ENCODE results near the gene VIPR1.

The VIPR1 gene

DNA sequence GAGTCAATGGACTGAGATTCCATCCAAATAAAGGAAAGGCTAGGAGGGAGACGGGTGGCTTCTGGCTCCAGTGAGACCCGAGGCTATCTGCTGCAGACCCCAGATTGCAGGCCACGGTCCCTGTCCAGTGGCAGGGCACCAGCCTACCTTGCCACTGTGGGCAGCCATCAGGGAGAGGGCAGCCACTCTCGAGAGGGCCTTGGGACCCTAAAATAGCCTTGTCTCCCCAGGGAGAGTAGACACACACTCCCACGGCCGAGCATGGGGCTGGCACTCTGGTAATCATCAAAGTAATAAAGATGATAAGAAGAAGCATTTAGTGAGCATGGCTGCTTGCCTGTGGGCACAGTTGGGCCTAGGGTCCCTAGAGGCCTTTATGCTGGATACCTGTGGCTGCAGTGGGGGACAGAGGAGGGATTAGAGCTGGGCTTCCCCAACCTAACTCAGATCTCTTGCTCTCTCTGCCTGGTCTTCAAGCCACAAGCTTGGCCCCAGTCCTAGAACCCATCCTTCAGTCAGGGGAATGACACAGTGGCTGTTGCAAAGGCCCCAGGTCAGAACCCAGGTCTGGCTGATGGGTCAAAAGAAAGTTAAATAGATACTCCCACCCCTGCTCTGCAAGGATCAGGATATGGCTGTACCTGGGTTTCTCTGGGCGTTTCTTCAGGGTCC is 9.2 kb upstream of the VIPR1 start:
- no peak for TF ChIP-seq CTCF (IDR thresholded peaks at IDR 0.05; ENCODE audit: low read depth, low read length, missing control alignments)
- no peak overlapping the region for H3K4me3 ChIP-seq (ENCODE audit: low read depth, low read length)
- in situ Hi-C loops (cut with HindIII; ENCODE audit: low sequenced_read_pairs) = no loop called here
- DNase-seq (ENCODE audit: low read depth) = no peak

GRCh38 chr3:42493798-42494151 is 8.7 kb upstream of the VIPR1 start:
- TF ChIP-seq CTCF (IDR thresholded peaks at IDR 0.05; ENCODE audit: low read depth, low read length, missing control alignments) = no peak
- no peak for DNase-seq (ENCODE audit: low read depth)
- in situ Hi-C loops (cut with HindIII; ENCODE audit: low sequenced_read_pairs) = no loop called here
- no peak overlapping the region for H3K4me3 ChIP-seq (ENCODE audit: low read depth, low read length)

GRCh38 chr3:42495393-42495792 is 7.0 kb upstream of the VIPR1 start:
- no peak for DNase-seq (ENCODE audit: low read depth)
- H3K4me3 ChIP-seq (ENCODE audit: low read depth, low read length) = no peak overlapping the region
- in situ Hi-C loops (cut with HindIII; ENCODE audit: low sequenced_read_pairs) = no loop called here
- no peak for TF ChIP-seq CTCF (IDR thresholded peaks at IDR 0.05; ENCODE audit: low read depth, low read length, missing control alignments)

DNA sequence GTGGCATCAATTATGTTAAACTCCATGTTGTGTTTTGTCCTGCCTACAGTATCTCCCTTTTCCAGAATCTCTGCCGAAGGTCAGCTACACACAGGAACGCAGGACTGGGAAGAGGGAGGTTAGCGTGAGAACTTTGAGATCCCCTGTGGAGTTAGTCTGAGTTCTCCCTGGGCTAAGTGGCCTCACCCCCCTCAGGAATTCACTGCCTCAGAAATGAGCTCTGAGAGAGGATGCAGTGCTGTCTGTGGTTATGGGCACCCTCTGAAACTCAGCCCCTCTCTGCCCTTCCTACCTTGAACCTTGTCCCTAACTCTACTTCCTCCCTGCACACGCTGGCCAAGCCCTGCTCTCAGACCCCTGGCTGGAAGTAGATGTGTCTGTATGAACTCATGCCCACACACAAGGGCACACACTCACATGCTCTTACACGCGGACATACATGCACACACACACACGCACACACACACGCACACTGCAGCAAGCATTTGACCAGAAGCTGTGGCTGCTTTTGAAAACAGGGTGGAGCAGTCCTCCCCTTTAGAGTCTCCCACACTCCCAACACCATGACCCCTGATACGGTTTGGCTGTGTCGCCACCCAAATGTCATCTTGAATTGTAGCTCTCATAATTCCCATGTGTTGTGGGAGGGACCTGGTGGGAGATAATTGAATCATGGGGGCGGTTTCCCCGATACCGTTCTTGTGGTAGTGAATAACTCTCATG is 5.3 kb upstream of the VIPR1 start:
- in situ Hi-C loops (cut with HindIII; ENCODE audit: low sequenced_read_pairs) = no loop called here

GRCh38 chr3:42498034-42498433 is 4.4 kb upstream of the VIPR1 start:
- no peak for TF ChIP-seq CTCF (IDR thresholded peaks at IDR 0.05; ENCODE audit: low read depth, low read length, missing control alignments)
- H3K4me3 ChIP-seq (ENCODE audit: low read depth, low read length) = no peak overlapping the region
- in situ Hi-C loops (cut with HindIII; ENCODE audit: low sequenced_read_pairs) = no loop called here
- DNase-seq (ENCODE audit: low read depth) = no peak

More for the DNA sequence above, 5.3 kb upstream of the VIPR1 start:
- TF ChIP-seq CTCF (IDR thresholded peaks at IDR 0.05; ENCODE audit: low read depth, low read length, missing control alignments) = no peak
- DNase-seq (ENCODE audit: low read depth) = peak; percentile 79
- H3K4me3 ChIP-seq (ENCODE audit: low read depth, low read length) = no peak overlapping the region

DNA sequence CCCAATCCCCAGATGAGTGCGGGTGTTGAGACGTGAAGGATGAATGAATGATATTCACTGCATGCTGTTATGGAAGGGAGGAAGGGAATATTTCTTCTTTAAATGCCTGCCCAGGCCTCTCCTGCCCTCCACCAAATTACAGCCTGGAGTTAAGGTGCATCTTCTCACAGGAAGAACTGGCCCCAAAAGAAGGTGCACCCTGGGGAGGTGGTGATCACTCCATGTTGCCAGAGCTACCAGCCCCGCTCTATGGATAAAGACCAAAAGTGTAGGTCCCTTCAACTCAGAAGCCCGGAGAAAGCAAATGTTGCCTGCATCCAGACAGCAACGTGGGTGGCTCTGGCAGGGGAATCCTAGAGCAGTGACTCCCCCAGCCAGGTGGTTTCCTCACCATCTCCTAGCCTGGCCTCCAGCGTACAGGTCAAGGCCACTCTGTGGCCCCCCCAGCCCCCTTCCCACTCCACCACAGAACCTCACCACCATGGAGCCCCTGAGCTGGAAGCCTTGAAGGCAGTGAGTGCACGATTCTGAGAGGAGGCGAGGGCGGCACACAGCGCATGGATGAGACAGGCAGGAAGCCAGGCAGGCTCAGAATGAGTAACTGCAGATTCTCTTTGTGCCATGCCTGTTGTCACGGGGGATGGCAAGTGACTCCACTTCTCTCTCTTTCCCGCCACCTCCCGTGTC is 3.5 kb upstream of the VIPR1 start:
- DNase-seq (ENCODE audit: low read depth) = no peak
- in situ Hi-C loops (cut with HindIII; ENCODE audit: low sequenced_read_pairs) = no loop called here
- no peak for TF ChIP-seq CTCF (IDR thresholded peaks at IDR 0.05; ENCODE audit: low read depth, low read length, missing control alignments)
- H3K4me3 ChIP-seq (ENCODE audit: low read depth, low read length) = no peak overlapping the region

All from astrocyte of the cerebellum (primary cell).